SK-MEL-5 (cell line): ENCODE data around the gene SDCCAG8. TPM values are rescaled to one million over a fixed set of nuclear protein-coding genes. Genes with fewer than 3 reads are reported as not detected.
"Not testable (repeated sequence)": the region's sequence is repeated elsewhere in the genome, so short reads cannot be mapped to it uniquely, and the experiment has no call there.

Source experiments
- DNase-seq: peaks from one replicate; pipeline ENCODE4 v3.0.0-alpha.2; 2016; ENCODE audit warnings: low read depth, low spot score
- in situ Hi-C: cut with HindIII; loops from 2 replicates; pipeline ENCODE4 v1.10.0; 2016; ENCODE audit warnings: low sequenced_read_pairs, high pct_unique_total_duplicates, low pct_unique_long_range_greater_than_20kb
- polyA plus RNA-seq, 2 experiments: library from polyadenylated mRNA; depleted of rRNA; stranded (reverse); fragments of >200 nt; gene quantifications; 2 replicates each; pipeline ENCODE4 v1.2.3, GENCODE V29; 2015
- total RNA-seq: library from RNA; depleted of rRNA; stranded (reverse); fragments of >200 nt; shearing (Covaris generic); gene quantifications from 2 replicates; pipeline ENCODE4 v1.2.3, GENCODE V29; 2014; rRNA removed

SDCCAG8 gene
- 23.6 and 30.4 TPM in 2 replicates for total RNA-seq
- 26.6 and 30.4 TPM in 2 replicates for polyA plus RNA-seq (2015; cell fraction: cytosol; rRNA removed)
- 18.6 and 28.5 TPM in 2 replicates for polyA plus RNA-seq (2015; cell fraction: nucleus; rRNA removed)

DNA sequence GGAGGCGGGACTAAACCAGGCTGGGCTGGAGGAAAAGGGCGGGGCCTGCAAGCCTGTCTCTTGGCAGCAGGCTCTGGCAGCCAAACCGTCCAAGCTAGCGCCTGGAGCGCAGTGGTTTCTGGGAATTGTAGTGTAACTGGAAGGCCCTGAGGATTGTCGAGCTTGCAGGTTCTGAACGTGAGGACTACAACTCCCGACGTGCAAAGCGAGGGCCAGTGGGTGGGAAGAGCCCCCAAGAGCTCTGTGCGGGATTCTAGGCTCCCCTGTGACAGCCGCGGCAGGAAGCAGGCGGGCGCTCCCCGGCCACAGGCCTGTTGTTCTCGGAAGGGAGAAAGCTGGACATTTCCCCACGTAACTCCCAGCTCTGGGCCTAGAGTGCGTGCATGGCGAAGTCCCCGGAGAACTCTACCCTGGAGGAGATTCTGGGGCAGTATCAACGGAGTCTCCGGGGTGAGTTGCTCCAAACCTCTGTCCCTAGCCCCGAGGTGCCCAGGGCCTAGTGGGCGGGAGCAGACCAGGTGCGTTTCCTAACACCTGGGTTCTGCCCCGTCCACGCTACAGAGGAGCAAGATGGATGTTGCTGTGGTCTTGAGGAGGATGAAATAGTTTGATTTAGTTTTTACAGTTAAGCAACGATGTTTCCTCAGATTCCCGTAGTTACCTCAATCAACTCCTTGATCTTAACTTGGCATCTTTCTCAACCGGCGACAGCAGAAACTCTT lies at the start of gene SDCCAG8:
SDCCAG8 (plus strand) TSS at position 251 of the 722 bp plus-strand sequence; CDS start at position 384, 133 bp downstream.
- in situ Hi-C loops, result no loop called here
- DNase-seq, result peak; percentile 100

DNA sequence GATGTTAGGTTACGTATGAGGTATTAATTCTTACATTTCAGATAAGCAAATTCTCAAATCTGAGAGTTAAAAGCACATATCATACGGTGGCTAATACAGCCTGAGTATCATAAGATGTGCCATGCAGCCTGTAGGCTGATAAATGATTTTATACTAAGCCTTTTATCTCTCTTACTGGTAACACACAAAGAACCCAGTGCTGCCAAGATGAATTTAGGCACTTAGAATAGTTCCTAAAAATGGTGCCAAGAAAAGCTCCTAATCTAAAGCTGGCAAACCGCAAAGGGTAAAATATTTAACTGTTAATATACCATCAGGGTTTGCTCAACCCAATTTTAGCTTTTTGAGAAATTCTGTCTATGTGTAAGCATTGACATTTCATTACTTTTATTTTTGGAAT lies 43.9 kb upstream of the SDCCAG8 start:
- in situ Hi-C loops, result not testable (repeated sequence)
- DNase-seq, result peak; percentile 35

DNA sequence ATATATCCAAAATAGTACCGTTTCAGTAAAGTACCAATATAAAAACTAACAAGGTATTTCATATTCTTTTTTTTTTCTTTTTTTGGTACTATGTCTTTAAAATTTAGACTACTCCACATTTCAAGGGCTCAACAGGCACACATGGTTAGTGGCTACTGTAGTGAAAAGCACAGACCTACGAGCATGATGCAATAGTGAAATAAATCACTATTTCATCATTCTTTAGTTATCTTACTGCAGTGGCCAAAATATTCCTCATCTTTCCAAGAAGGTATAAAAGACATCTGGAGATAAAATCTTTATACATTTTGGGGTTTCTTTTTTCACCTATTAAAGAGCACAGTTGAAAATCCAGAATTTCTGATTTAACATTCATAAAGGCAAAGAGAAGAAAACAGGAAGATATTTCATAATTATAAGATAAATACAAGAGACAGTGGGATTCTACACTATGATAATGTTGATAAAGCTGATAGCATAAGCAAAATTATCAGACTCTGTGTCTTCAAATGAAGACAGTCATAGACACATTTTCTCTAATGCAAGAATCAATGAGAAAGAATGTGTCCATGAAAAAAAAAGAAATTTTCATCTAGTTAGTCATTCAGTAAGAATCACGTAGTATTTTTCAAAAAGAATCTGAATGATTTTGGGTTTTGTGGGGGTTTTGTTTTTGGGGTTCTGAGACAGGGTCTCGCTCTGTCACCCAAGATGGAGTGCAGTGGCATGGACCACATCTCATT lies 42.6 kb upstream of the SDCCAG8 start:
- in situ Hi-C loops, result no loop called here
- no peak for DNase-seq

DNA sequence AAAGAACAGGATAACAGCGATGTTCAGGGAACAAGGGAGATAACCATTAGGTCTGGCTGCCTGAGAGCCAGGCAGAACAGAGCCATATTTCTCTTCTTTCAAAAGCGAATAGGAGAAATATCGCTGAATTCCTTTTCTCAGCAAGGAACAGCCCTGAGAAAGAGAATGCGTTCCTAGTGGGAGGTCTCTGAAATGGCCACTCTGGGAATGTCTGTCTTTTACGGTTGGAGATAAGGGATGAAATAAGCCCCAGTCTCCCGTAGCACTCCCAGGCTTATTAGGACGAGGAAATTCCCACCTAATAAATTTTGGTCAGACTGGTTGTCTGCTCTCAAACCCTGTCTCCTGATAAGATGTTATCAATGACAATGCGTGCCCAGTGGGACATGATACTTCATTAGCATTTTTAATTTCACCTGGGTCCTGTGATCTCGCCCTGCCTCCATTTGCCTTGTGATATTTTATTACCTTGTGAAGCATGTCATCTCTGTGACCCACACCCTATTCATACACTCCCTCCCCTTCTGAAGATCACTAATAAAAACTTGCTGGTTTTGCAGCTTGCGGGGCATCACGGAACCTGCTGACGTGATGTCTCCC lies 40.5 kb upstream of the SDCCAG8 start:
- DNase-seq, in situ Hi-C loops: not testable (repeated sequence)

DNA sequence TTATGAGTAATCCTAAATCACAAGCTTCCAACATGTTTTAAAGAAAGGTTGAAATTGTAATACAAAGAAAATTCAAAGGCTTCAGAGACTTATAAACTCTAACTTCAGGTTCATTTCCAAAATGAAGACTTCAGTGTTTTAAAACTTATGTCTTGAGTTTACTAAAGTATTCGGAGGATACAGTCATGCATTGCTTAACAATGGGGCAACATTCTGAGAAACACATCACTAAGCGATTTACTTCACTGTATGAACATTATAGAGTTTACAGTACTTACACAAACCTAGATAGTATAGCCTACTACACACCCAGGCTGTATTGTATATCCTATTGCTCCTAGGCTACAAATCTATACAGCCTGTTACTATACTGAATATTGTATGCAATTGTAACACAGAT lies 39.1 kb upstream of the SDCCAG8 start:
- in situ Hi-C loops, result no loop called here
- DNase-seq, result no peak

DNA sequence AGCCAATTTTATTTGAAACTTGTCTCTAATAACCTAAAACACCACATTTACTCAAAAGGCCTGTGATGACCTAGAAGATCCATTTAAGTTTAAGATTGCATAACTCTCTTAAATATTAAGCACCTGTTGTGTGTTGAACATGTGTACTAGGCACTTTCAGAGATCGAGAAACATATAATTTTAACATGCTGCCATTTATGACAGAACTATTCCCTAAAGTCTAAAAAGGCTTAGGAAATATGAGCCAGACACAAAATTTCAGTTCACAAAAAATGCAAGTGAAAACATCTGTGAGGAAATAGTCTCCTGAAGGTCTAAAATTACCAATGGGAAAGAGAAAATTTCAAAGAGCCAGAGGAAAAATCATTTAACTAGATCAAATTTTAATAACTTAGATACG lies 38.5 kb upstream of the SDCCAG8 start:
- in situ Hi-C loops, result no loop called here
- no peak for DNase-seq

DNA sequence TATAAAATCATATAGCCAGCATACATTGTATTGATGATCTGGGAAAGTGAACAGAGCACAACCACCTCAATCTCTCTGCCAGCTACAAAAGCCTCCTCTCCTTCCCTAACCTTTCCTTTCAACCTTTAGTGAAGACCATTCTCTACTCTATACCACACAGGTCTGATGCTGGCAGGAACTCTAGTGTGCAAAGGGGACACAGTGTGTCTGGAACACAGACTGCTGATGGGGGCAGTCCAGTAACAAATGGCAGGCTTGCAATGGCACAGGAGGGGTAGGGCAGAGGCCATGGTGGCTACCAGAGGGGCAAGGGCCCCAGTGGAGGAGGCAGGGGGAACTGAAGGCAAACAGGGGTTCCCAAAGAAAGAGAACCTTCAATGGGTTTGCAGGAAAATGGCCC lies 37.8 kb upstream of the SDCCAG8 start:
- in situ Hi-C loops, result no loop called here
- DNase-seq, result no peak

DNA sequence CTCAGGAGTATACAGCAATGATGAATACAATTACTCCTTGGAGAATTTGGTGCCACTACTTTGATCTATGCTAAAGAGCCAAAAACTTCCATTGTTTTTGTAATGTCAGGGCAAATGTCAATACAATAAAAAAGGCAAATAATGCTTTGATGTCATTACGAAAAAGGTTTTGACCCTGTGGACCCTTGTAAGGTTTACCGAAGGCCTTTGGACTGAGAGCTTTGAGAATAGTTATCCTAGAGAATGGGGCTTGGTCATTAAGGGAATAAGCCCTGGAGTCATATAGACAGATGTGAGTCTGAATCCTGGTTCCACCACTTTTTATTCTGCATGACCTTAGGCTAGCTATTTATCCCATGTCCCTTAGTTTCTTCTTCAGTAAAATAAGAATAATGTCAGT lies 28.2 kb upstream of the SDCCAG8 start:
- in situ Hi-C loops, result no loop called here
- no peak for DNase-seq

DNA sequence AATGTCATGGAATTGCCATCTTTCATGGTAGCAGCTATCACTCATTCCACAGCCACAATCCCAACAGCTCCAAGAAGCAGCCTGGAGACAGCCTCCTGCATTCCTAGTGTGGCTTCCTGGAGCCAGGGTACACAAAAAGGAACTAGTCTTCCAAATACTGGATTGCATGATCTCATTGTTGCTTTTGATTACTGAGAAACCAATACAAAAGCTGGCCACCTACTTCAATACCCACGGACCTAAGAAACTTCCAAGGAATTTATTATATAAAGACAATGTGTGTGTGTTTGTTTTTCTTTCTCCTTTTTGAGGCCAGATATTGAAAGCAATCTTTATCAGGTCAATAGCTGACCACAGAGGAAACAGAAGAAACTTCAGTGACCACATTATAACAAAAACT lies 26.3 kb upstream of the SDCCAG8 start:
- no peak for DNase-seq
- in situ Hi-C loops, result no loop called here

DNA sequence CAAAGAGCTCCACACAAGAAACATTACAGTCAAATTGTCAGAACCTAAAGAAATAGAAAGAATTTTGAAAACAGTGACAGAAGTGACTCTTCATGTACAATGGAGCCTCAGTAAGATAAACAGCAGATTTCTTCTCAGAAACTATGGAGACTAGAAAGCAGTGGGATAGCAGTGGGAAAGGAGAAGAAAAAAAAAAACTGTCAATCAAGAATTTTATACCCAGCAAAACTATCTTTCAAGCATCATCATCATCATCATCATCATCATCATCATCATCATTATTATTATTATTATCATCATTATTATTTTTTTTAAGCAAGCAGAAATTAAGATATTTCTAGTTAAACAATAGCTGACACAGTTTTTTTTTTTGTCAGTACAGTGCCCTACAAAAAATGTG lies 24.9 kb upstream of the SDCCAG8 start:
- peak; percentile 37 for DNase-seq
- in situ Hi-C loops, result no loop called here

DNA sequence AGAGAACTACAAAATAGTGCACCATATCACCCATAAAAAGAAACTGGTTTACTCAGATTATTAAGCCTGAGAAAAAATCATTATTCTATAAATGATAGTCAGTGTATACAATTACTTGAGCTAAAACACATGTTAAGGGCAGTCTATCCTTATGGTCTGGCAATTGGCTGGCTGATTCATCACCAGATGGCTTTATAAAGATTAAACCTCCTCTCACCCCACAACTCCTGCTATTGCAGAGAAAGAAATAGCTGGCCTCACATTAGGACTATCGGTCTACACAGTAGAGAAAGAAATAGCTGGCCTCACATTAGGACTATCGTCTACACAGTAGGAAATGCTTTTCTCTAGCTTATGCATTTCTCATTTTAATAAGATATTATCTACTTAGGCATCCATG lies 21.9 kb upstream of the SDCCAG8 start:
- DNase-seq, result no peak
- in situ Hi-C loops, result no loop called here

DNA sequence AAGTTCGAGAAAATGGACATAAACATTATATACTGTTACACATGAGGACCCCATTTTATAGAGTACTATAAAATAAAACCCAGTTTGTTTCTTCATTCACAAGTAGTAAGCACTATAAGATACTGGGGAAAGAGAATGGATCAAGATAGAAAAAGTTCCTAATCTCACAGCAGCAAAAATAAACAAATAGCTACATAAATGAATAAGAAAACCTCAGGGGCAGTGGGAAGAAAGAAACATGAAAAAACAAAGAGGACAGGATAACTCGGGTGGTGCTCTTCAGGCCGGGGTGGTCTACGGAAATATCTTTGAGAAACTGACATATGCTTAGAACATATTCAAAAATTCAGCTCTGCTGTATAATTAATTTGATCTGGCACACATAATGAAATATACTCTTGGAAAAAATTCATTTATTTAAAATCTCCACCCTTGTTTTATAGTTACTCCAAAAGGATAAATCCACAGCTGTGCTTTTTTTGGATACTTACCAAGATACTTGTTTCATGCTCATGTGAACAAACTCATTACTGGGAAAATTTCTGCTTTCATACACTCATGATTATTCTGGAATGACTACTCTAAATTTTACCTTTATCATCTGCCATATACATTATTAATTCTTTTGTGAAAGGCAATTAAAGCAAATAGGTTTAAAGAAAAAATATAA lies 20.7 kb upstream of the SDCCAG8 start:
- in situ Hi-C loops, result no loop called here

DNA sequence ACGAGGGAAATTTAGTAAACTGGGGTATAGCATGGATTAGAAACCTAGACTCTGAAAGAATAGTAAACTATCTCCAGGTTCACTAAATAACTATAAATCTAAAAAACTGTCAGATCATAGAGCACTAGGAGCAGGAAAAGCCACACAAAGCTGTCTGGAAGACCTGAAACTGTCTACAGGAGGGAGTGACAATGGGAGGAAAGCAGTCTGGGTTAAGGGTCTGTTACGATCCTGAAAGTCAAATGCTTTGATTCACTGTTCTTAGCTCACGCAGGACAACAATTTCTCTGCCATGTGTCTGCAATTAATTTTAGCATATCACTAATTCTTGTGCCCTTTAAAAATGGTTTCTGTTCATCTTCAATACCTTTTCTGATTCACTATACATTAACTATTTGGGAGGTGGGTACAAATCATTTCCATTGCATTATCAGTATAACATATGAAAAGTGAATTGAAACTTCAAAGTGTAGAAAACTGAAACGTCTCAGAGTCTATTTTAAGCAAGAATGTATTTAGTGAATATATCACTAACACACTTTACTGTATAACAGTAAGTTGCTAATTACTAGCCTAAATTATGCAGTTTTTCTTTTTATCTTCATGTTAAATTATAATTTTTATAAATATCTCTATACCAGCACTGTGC lies 19.1 kb upstream of the SDCCAG8 start:
- DNase-seq, result peak; percentile 11
- in situ Hi-C loops, result no loop called here

More for the DNA sequence above, 20.7 kb upstream of the SDCCAG8 start:
- no peak for DNase-seq

DNA sequence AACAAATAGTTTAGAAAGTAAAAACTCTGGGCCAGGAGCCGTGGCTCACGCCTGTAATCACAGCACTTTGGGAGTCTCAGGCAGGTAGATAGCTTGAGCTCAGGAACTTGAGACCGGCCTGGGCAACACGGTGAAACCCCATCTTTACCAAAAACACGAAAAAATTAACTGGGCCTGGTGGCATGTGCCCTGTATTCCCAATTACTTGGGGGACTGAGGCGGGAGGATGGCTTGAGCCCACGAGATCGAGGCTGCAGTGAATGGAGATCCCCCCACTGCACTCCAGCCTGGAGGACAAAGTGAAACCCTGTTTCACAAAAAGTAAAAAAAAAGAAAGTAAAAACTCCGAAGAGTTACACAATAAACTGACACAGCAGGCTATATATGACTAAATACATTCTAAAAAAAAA lies 11.4 kb upstream of the SDCCAG8 start:
- in situ Hi-C loops, result no loop called here
- DNase-seq, result no peak

DNA sequence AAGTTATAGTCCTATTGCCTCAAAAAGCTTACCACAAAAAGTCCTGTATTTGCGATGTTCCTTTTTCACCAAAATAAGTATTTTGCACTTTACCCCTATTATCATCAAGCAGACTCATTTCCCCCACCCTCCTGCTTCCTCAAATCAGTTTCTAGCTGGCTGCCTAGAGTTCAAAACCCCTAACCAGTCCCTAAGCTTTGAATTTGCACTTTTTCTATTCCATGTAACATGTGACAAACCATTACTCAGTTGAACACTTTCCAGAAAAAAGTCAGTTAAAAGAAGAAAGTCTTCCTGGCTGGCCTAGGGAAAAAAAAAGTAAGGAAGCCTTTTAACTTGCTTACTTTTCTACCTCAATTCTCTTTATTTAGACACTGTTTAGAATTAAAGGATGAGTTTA lies 8.9 kb upstream of the SDCCAG8 start:
- DNase-seq, result no peak
- in situ Hi-C loops, result no loop called here

DNA sequence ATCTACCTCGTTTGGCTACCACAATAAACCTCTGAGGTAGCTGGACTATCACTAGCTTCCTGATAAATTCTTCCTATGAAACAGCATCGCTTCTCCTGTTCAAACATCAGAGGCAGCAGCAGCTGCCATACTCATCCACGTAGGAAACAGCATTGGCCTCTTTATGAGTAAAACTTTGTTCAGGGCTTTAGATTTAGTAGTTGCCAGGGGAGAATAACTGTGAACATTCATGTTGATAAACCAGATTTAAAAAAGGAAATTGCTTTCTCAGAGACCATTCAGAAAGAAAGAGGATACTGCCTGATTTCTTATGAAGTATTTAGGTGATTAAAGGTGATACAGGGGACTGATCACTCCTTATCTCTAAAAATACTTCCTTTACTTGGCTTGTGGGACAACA lies 7.9 kb upstream of the SDCCAG8 start:
- in situ Hi-C loops, result no loop called here
- DNase-seq, result no peak

DNA sequence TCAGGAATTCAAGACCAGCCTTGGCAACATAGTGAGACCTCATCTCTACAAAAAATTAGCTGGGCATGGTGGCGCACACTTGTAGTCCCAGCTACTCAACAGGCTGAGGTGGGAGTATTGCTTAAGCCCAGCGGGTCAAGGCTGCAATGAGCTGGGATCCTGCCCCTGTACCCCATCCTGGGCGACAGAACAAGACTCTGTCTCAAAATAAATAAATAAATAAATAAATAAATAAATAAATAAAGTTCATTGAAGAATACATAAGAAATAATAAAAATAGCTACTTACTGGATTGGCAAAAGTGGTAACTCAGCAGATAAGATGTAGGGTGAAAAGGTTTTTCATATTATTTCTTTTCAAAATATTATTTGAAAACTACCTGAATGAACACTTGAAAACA lies 6.6 kb upstream of the SDCCAG8 start:
- DNase-seq, result no peak
- in situ Hi-C loops, result no loop called here

DNA sequence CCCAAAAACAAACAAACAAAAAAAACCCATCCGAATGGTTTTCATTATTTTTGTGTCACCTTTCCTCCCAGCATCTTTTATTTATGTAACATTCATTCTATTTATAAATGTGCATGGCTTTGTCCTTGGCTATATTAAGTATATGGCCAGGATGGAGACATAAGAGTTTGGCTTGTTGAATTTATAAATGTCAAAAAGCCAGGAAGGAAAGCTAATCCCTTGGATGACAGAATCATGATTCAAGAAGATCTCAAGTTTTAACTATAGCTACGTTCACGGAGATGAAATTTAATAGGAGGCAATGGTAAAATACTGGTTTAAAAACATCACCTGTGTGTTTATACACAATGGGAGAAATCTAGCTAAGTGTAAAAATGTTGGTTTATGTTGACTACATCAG lies 5.7 kb upstream of the SDCCAG8 start:
- in situ Hi-C loops, result no loop called here

More for the DNA sequence above, 5.7 kb upstream of the SDCCAG8 start:
- no peak for DNase-seq
